M059J (cell line): ENCODE results near the gene IL17RA. TPM values are rescaled to one million over a fixed set of nuclear protein-coding genes. Genes with fewer than 3 reads are reported as not detected.
A peak's percentile ranks its signal among the peaks of the same experiment; 100 is the strongest.
"Not testable (repeated sequence)": the region's sequence is repeated elsewhere in the genome, so short reads cannot be mapped to it uniquely, and the experiment has no call there.

Source experiments
- DNase-seq: peaks from one replicate; pipeline ENCODE4 v3.0.0-alpha.2; 2012; ENCODE audit warnings: low read depth
- total RNA-seq: library from RNA; depleted of rRNA; stranded (reverse); fragments of >200 nt; shearing (Covaris generic); gene quantifications from 2 replicates; pipeline ENCODE4 v1.2.3, GENCODE V29; 2014

The IL17RA gene
- total RNA-seq, 1 experiment from 2014 or later, result 13.4 TPM

- no peak for DNase-seq
These were observed 36.0 kb downstream of the IL17RA start for GRCh38 chr22:17120711-17121232.

- DNase-seq, result peak; percentile 49
These were observed 36.7 kb downstream of the IL17RA start, which contains the start of gene TMEM121B for GRCh38 chr22:17121233-17122195. Gene TMEM121B (minus strand): TSS chr22:17121360. CDS start chr22:17121127, 233 bp downstream.

GRCh38 chr22:17130199-17130598 is 45.4 kb downstream of the IL17RA start:
- DNase-seq, result peak; percentile 46

GRCh38 chr22:17131686-17132085 is 46.9 kb downstream of the IL17RA start:
- DNase-seq, result peak; percentile 19

- DNase-seq, result no peak
These were observed 47.3 kb downstream of the IL17RA start for GRCh38 chr22:17132112-17132511.

GRCh38 chr22:17133137-17133536 is 48.3 kb downstream of the IL17RA start:
- no peak for DNase-seq

GRCh38 chr22:17135153-17135760 is 50.5 kb downstream of the IL17RA start:
- no peak for DNase-seq

- DNase-seq, result no peak
These were observed 52.4 kb downstream of the IL17RA start for GRCh38 chr22:17137170-17137569.

GRCh38 chr22:17137861-17138425 is 53.1 kb downstream of the IL17RA start:
- no peak for DNase-seq

- no peak for DNase-seq
These were observed 53.7 kb downstream of the IL17RA start for GRCh38 chr22:17138513-17138912.

- no peak for DNase-seq
These were observed 55.2 kb downstream of the IL17RA start for GRCh38 chr22:17140022-17140421.

GRCh38 chr22:17140826-17141766 is 56.3 kb downstream of the IL17RA start:
- DNase-seq, result no peak

- no peak for DNase-seq
These were observed 58.3 kb downstream of the IL17RA start for GRCh38 chr22:17143101-17143500.

GRCh38 chr22:17143826-17144225 is 59.0 kb downstream of the IL17RA start:
- DNase-seq, result no peak

GRCh38 chr22:17145021-17145680 is 60.4 kb downstream of the IL17RA start:
- no peak for DNase-seq

- DNase-seq, result not testable (repeated sequence)
These were observed 62.7 kb downstream of the IL17RA start for GRCh38 chr22:17147458-17147857.

GRCh38 chr22:17149076-17149815 is 64.4 kb downstream of the IL17RA start:
- no peak for DNase-seq

GRCh38 chr22:17152340-17152739 is 67.5 kb downstream of the IL17RA start:
- DNase-seq, result peak; percentile 57

- no peak for DNase-seq
These were observed 68.2 kb downstream of the IL17RA start for GRCh38 chr22:17152971-17153370.

GRCh38 chr22:17155941-17156340 is 71.1 kb downstream of the IL17RA start:
- no peak for DNase-seq
